Mucosa of descending colon (tissue), 3 donors: ENCODE results near the gene ARAP1. TPM values are rescaled to one million over a fixed set of nuclear protein-coding genes. Genes with fewer than 3 reads are reported as not detected.

ENCODE experiments used
- ATAC-seq: fragments of 200-7000 bp; cut with Tn5 transposase; one replicate; pipeline ENCODE4 v1.9.1; 2020; ENCODE audit warnings: mild to moderate bottlenecking, moderate library complexity
- DNase-seq, 3 donors: peaks; one replicate each; pipeline ENCODE4 v3.0.0-alpha.2; 2020
- H3K36me3 ChIP-seq: fragments of 200-600 bp; one replicate; pipeline ENCODE4 v1.8.0; 2021; ENCODE audit warnings: low read depth, mild to moderate bottlenecking
- H3K4me1 ChIP-seq: fragments of 200-600 bp; one replicate; pipeline ENCODE4 v1.8.0; 2021; ENCODE audit warnings: low read depth, mild to moderate bottlenecking
- H3K4me3 ChIP-seq: fragments of 200-600 bp; one replicate; pipeline ENCODE4 v1.8.0; 2021; ENCODE audit warnings: mild to moderate bottlenecking
- H3K9me3 ChIP-seq: fragments of 200-600 bp; one replicate; pipeline ENCODE4 v1.8.0; 2021; ENCODE audit warnings: mild to moderate bottlenecking
- intact Hi-C, 2 donors: fragments of 100-400 bp; cut with DNase I in 1 of 2; cut with micrococcal nuclease in 1 of 2; formaldehyde crosslinking; loops; one replicate each; pipeline versions ENCODE4 v1.11.0 to v1.11.1; 2022; cut with DNase I, micrococcal nuclease
- total RNA-seq, 3 donors: library from RNA; stranded (reverse); fragmentation: NEBNext Ultra II Directional in 2 of 3; extraction: Animal tissue kit (Norgen Biotek cat#: 25700) in 2 of 3; gene quantifications; one replicate each; pipeline versions ENCODE4 v1.2.1 to v1.2.4, GENCODE V29; 2021 to 2023
- TF ChIP-seq, protein P1 (sequence below): fragments of 200-600 bp; IDR thresholded peaks from one replicate; pipeline ENCODE4 v1.8.0; 2022; ENCODE audit warnings: antibody characterized with exemption, mild to moderate bottlenecking
- donor health status: DM: no; HTN: no; CAD: no; lungs with moderate emphysema.
- donor health status: DM: no; HTN: no; CAD: no.
- donor health status: DM: no; HTN: yes; CAD: no.

The ARAP1 gene
- total RNA-seq, 3 donors from 2014 or later: 69.3 to 84.8 (median 84.0) TPM

DNA sequence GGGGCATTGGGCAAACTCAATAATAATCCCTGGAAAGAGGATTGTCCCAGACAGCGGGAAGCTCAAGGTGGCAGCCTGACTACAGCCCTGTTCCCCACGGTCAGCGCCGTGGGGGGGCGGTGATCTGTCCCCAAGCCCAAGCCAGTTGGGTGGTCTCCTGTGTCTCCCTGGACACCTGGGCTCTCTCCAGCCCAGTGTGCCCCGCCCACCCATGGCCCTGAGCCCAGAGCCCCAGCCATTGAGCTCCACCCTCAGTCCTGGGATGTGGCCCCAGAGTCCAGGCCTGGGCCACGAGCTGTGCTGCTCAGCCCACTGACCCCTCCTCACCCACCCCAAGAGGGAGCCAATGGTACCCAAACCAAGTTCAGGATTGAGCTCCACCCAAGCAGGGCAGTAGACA lies 50.1 kb downstream of the ARAP1 start:
- TF ChIP-seq, protein P1, sequence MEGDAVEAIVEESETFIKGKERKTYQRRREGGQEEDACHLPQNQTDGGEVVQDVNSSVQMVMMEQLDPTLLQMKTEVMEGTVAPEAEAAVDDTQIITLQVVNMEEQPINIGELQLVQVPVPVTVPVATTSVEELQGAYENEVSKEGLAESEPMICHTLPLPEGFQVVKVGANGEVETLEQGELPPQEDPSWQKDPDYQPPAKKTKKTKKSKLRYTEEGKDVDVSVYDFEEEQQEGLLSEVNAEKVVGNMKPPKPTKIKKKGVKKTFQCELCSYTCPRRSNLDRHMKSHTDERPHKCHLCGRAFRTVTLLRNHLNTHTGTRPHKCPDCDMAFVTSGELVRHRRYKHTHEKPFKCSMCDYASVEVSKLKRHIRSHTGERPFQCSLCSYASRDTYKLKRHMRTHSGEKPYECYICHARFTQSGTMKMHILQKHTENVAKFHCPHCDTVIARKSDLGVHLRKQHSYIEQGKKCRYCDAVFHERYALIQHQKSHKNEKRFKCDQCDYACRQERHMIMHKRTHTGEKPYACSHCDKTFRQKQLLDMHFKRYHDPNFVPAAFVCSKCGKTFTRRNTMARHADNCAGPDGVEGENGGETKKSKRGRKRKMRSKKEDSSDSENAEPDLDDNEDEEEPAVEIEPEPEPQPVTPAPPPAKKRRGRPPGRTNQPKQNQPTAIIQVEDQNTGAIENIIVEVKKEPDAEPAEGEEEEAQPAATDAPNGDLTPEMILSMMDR: no peak
- Histone ChIP-seq H3K4me1 (no peaks in the 10 kb centered on the region), H3K4me3 (no peak overlapping the region), H3K36me3 (no peaks in the 10 kb centered on the region), H3K9me3 (no peaks in the 10 kb centered on the region)
- ATAC-seq (no peak), DNase-seq (no peak)
- intact Hi-C loops: no loop called here

DNA sequence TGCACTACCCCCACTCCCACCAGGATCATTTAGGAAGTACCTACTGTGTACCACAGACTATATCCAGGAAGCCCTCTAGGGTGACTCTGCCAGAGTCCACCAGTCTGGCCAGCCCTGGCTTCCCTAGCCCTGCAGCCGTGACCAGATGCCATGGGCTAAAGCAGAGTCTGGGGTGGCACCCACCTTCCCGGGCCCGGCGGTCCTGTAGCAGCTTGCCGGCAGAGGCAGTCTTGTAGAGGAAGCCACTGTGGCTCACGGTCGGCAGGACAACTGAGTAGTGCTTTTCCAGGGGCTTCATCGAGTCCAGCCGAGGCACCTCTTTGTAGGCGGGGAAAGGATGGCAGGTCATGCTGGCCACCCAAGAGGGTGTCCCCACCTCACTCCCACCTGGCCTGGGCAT lies 50.7 kb downstream of the ARAP1 start:
- intact Hi-C loops: no loop called here
- TF ChIP-seq, protein P1: no peak
- H3K4me3 ChIP-seq: no peak overlapping the region
- DNase-seq: no peak
- no peaks in the 10 kb centered on the region for H3K4me1 ChIP-seq
- ATAC-seq: no peak
- no peaks in the 10 kb centered on the region for H3K36me3 ChIP-seq
- H3K9me3 ChIP-seq: no peaks in the 10 kb centered on the region

DNA sequence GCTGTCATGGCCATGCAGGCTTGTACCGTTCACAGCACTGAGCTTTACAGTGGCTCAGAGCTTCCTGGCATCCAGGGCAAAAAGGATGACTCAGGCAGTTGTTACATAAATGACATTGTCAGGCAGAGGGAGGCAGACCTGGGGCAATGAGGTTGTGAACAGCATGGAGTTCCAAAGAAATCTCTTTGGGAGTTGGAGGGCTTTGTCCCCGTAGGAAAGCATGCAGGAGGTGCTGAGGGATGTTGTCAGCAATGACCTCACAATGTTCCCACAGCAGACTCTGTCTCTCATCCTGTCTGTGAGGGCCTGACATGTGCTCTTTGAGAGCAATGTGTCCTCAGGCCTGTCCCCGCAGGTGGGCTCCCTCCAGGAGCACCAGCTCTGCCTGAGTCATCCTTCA lies 52.1 kb downstream of the ARAP1 start:
- Histone ChIP-seq H3K9me3 (no peaks in the 10 kb centered on the region), H3K36me3 (peaks cover 5% of the 10 kb centered on the region), H3K4me1 (no peaks in the 10 kb centered on the region), H3K4me3 (no peak overlapping the region)
- DNase-seq (no peak), ATAC-seq (no peak)
- intact Hi-C loops: no loop called here
- TF ChIP-seq, protein P1: no peak

DNA sequence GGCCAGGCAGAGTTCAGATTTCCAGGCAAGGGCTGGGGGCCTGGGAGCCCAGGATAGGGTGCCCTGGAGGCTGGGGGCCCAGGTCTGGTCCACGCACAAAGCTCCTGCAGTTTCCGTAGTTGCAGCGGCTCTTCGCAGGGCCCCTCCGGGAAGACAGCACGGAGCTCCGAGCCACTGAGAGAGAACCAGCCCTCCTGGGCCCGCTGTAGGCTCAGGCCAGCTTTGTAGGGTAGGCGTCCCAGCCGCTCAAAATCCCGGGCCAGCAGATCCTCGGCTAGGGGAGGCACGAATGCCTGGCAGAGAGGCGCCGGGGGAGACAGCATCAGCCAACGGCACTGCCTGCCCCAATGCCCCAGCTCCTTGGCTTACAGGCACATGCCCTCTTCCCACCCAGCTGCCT lies 54.4 kb downstream of the ARAP1 start:
- intact Hi-C loops: no loop called here
- peaks cover 17% of the 10 kb centered on the region for H3K36me3 ChIP-seq
- DNase-seq: no peak
- no peaks in the 10 kb centered on the region for H3K4me1 ChIP-seq
- TF ChIP-seq, protein P1: no peak
- no peaks in the 10 kb centered on the region for H3K9me3 ChIP-seq
- H3K4me3 ChIP-seq: no peak overlapping the region
- ATAC-seq: no peak

DNA sequence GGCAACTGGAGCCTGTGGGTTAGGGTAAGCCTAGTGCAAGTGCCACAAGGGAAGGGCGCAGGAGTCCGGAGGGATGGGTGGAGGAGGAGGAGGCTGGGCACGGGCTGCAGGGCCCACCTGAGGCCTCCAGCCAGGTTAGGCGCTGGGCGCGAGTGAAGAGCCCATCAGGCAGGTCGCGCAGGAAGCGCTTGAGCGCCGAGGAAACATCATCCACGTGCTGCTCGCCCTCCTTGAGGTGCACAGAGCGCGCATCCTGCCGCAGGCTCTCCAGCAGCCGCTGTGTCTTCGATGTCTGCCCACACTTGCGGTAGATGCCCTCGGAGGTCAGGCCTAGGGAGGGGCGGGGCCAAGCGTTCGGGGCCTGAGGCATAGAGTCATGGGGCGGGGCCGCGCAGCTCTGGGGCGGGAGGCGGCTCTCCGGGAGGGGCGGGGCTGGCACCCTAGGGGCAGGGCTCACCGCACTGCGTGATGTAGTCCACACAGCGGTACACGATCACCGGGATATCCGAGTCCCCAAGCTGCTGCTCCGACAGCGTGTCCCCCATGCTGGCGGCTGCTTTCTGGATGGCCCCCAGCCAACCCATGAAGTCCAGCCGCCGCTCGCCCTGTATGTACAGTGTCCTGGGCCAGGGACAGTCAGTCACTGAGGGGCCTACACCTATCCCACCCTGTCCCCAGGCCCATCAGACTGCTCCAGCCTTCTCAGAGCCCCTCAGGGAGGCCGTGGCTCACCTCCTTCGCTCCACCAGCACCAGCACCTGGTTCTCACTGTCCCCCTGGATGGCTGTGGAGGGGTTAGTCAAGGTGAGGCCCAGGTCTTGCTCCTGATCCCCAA lies 55.1 kb downstream of the ARAP1 start:
- Histone ChIP-seq H3K36me3 (peaks cover 20% of the 10 kb centered on the region), H3K4me3 (no peak overlapping the region), H3K9me3 (no peaks in the 10 kb centered on the region), H3K4me1 (no peaks in the 10 kb centered on the region)
- intact Hi-C loops: no loop called here
- ATAC-seq: peak; percentile 43
- TF ChIP-seq, protein P1: no peak
- no peak for DNase-seq
